Neuron (in vitro differentiated cells): ENCODE results near the gene PLCL1.

Source experiments
- H2AFZ ChIP-seq: one replicate; pipeline ENCODE4 v1.6.1; 2013; ENCODE audit warnings: low read depth, mild to moderate bottlenecking, inconsistent platforms, low read length, moderate library complexity
- H3K27me3 ChIP-seq: one replicate; pipeline ENCODE4 v1.6.1; 2013; ENCODE audit warnings: low read length; ENCODE audit not compliant: insufficient read depth
- H3K36me3 ChIP-seq: one replicate; pipeline ENCODE4 v1.6.1; 2013; ENCODE audit warnings: low read length; ENCODE audit not compliant: insufficient read depth
- H3K4me1 ChIP-seq: one replicate; pipeline ENCODE4 v1.6.1; 2013; ENCODE audit warnings: low read length; ENCODE audit not compliant: insufficient read depth
- H3K4me3 ChIP-seq: 2 replicates; pipeline ENCODE4 v1.5.1; 2013; ENCODE audit warnings: mild to moderate bottlenecking, low read length, moderate library complexity
- H3K9me3 ChIP-seq: one replicate; pipeline ENCODE4 v1.6.1; 2013; ENCODE audit warnings: low read length

Gene PLCL1

GRCh38 chr2:197804049-197804757 lies at the start of gene PLCL1:
Gene PLCL1 (plus strand): TSS chr2:197804593.
- Histone ChIP-seq H3K36me3 (no peaks in the 10 kb centered on the region), H3K4me1 (peaks cover 14% of the 10 kb centered on the region), H3K9me3 (no peaks in the 10 kb centered on the region), H3K27me3 (peaks cover 31% of the 10 kb centered on the region), H3K4me3 (peak within 1 kb of the TSS; percentile 62), H2AFZ (peak within 1 kb of the TSS; percentile 99)

GRCh38 chr2:197759013-197759412 lies 45.4 kb upstream of the PLCL1 start:
- no peak overlapping the region for H2AFZ ChIP-seq
- H3K36me3 ChIP-seq, result no peaks in the 10 kb centered on the region
- H3K4me3 ChIP-seq, result no peak overlapping the region
- no peaks in the 10 kb centered on the region for H3K4me1 ChIP-seq
- H3K9me3 ChIP-seq, result peaks cover 5% of the 10 kb centered on the region
- H3K27me3 ChIP-seq, result no peaks in the 10 kb centered on the region

GRCh38 chr2:197759625-197760292 lies 44.6 kb upstream of the PLCL1 start:
- Histone ChIP-seq H2AFZ (no peak overlapping the region), H3K9me3 (peaks cover 5% of the 10 kb centered on the region), H3K36me3 (no peaks in the 10 kb centered on the region), H3K4me1 (no peaks in the 10 kb centered on the region), H3K4me3 (no peak overlapping the region), H3K27me3 (no peaks in the 10 kb centered on the region)

- no peak overlapping the region for H2AFZ ChIP-seq
- no peaks in the 10 kb centered on the region for H3K36me3 ChIP-seq
- no peak overlapping the region for H3K4me3 ChIP-seq
- no peaks in the 10 kb centered on the region for H3K4me1 ChIP-seq
- no peaks in the 10 kb centered on the region for H3K27me3 ChIP-seq
- peaks cover 5% of the 10 kb centered on the region for H3K9me3 ChIP-seq
Measured at GRCh38 chr2:197760293-197760657, 44.1 kb upstream of the PLCL1 start.

- no peak overlapping the region for H2AFZ ChIP-seq
- no peaks in the 10 kb centered on the region for H3K36me3 ChIP-seq
- no peak overlapping the region for H3K4me3 ChIP-seq
- no peaks in the 10 kb centered on the region for H3K4me1 ChIP-seq
- no peaks in the 10 kb centered on the region for H3K27me3 ChIP-seq
- H3K9me3 ChIP-seq, result no peaks in the 10 kb centered on the region
Measured at GRCh38 chr2:197777823-197778407, 26.5 kb upstream of the PLCL1 start.

GRCh38 chr2:197779261-197779660 lies 25.1 kb upstream of the PLCL1 start:
- no peak overlapping the region for H2AFZ ChIP-seq
- no peak overlapping the region for H3K4me3 ChIP-seq
- H3K4me1 ChIP-seq, result no peaks in the 10 kb centered on the region
- no peaks in the 10 kb centered on the region for H3K9me3 ChIP-seq
- no peaks in the 10 kb centered on the region for H3K27me3 ChIP-seq
- H3K36me3 ChIP-seq, result no peaks in the 10 kb centered on the region

- no peaks in the 10 kb centered on the region for H3K36me3 ChIP-seq
- peaks cover 4% of the 10 kb centered on the region for H3K27me3 ChIP-seq
- H2AFZ ChIP-seq, result no peak overlapping the region
- H3K4me3 ChIP-seq, result no peak overlapping the region
- no peaks in the 10 kb centered on the region for H3K4me1 ChIP-seq
- peaks cover 6% of the 10 kb centered on the region for H3K9me3 ChIP-seq
Measured at GRCh38 chr2:197782126-197782525, 22.3 kb upstream of the PLCL1 start.

- Histone ChIP-seq H3K4me3 (no peak within 1 kb of the TSS), H3K27me3 (peaks cover 6% of the 10 kb centered on the region), H3K36me3 (no peaks in the 10 kb centered on the region), H3K9me3 (peaks cover 7% of the 10 kb centered on the region), H3K4me1 (no peaks in the 10 kb centered on the region), H2AFZ (no peak within 1 kb of the TSS)
Measured at GRCh38 chr2:197784956-197785941, 19.1 kb upstream of the PLCL1 start, which contains the start of gene BOLL. Gene BOLL (minus strand): TSS chr2:197785319. CDS start chr2:197781850, 3,469 bp downstream.

- no peaks in the 10 kb centered on the region for H3K36me3 ChIP-seq
- H3K27me3 ChIP-seq, result peaks cover 6% of the 10 kb centered on the region
- H2AFZ ChIP-seq, result no peak overlapping the region
- peaks cover 7% of the 10 kb centered on the region for H3K9me3 ChIP-seq
- no peak overlapping the region for H3K4me3 ChIP-seq
- H3K4me1 ChIP-seq, result no peaks in the 10 kb centered on the region
Measured at GRCh38 chr2:197786010-197786877, 18.1 kb upstream of the PLCL1 start.

GRCh38 chr2:197793456-197793855 lies 10.9 kb upstream of the PLCL1 start:
- H2AFZ ChIP-seq, result no peak overlapping the region
- H3K27me3 ChIP-seq, result peaks cover 5% of the 10 kb centered on the region
- H3K36me3 ChIP-seq, result no peaks in the 10 kb centered on the region
- H3K4me3 ChIP-seq, result no peak overlapping the region
- no peaks in the 10 kb centered on the region for H3K9me3 ChIP-seq
- H3K4me1 ChIP-seq, result no peaks in the 10 kb centered on the region

- H3K27me3 ChIP-seq, result peaks cover 5% of the 10 kb centered on the region
- no peak overlapping the region for H3K4me3 ChIP-seq
- H2AFZ ChIP-seq, result no peak overlapping the region
- no peaks in the 10 kb centered on the region for H3K4me1 ChIP-seq
- no peaks in the 10 kb centered on the region for H3K36me3 ChIP-seq
- no peaks in the 10 kb centered on the region for H3K9me3 ChIP-seq
Measured at GRCh38 chr2:197795277-197795676, 9.1 kb upstream of the PLCL1 start.

GRCh38 chr2:197798187-197798586 lies 6.2 kb upstream of the PLCL1 start:
- H3K36me3 ChIP-seq, result no peaks in the 10 kb centered on the region
- peaks cover 5% of the 10 kb centered on the region for H3K27me3 ChIP-seq
- no peak overlapping the region for H3K4me3 ChIP-seq
- H2AFZ ChIP-seq, result no peak overlapping the region
- H3K9me3 ChIP-seq, result no peaks in the 10 kb centered on the region
- H3K4me1 ChIP-seq, result no peaks in the 10 kb centered on the region
